Measurements from ENCODE around the gene FN3KRP.

The FN3KRP gene

GRCh38 chr17:82696259-82696658 lies 20.2 kb upstream of the FN3KRP start:
- no peak for DNase-seq (ENCODE audit: low read depth)
- no peak for TF ChIP-seq CTCF (IDR thresholded peaks at IDR 0.05; ENCODE audit: insufficient read depth, low read depth, low read length, missing control alignments)
- no peak overlapping the region for H3K4me3 ChIP-seq (ENCODE audit: low read depth, low read length)

GRCh38 chr17:82696916-82697807 lies 19.3 kb upstream of the FN3KRP start:
- no peak for DNase-seq (ENCODE audit: low read depth)
- no peak for TF ChIP-seq CTCF (IDR thresholded peaks at IDR 0.05; ENCODE audit: insufficient read depth, low read depth, low read length, missing control alignments)
- H3K4me3 ChIP-seq (ENCODE audit: low read depth, low read length) = peak overlapping the region; percentile 52

- DNase-seq (ENCODE audit: low read depth) = no peak
- TF ChIP-seq CTCF (IDR thresholded peaks at IDR 0.05; ENCODE audit: insufficient read depth, low read depth, low read length, missing control alignments) = no peak
- peak overlapping the region; percentile 52 for H3K4me3 ChIP-seq (ENCODE audit: low read depth, low read length)
Observed at GRCh38 chr17:82697808-82698064, 18.8 kb upstream of the FN3KRP start.

GRCh38 chr17:82698065-82698973 lies 18.2 kb upstream of the FN3KRP start, which contains the start of gene RAB40B:
RAB40B (minus strand) TSS chr17:82698698; CDS start chr17:82698596, 102 bp downstream.
- H3K4me3 ChIP-seq (ENCODE audit: low read depth, low read length) = peak within 1 kb of the TSS; percentile 52
- peak; percentile 99 for DNase-seq (ENCODE audit: low read depth)
- TF ChIP-seq CTCF (IDR thresholded peaks at IDR 0.05; ENCODE audit: insufficient read depth, low read depth, low read length, missing control alignments) = no peak

GRCh38 chr17:82698974-82699442 lies 17.5 kb upstream of the FN3KRP start:
- H3K4me3 ChIP-seq (ENCODE audit: low read depth, low read length) = peak overlapping the region; percentile 45
- DNase-seq (ENCODE audit: low read depth) = no peak
- no peak for TF ChIP-seq CTCF (IDR thresholded peaks at IDR 0.05; ENCODE audit: insufficient read depth, low read depth, low read length, missing control alignments)

GRCh38 chr17:82699551-82699950 lies 17.0 kb upstream of the FN3KRP start:
- TF ChIP-seq CTCF (IDR thresholded peaks at IDR 0.05; ENCODE audit: insufficient read depth, low read depth, low read length, missing control alignments) = no peak
- no peak overlapping the region; the same call in 1 of the 2 replicates for H3K4me3 ChIP-seq (ENCODE audit: low read depth, low read length)
- DNase-seq (ENCODE audit: low read depth) = no peak

Measured in GM12865 (cell line).